ENCODE results near the gene MAML3. TPM values are rescaled to one million over a fixed set of nuclear protein-coding genes. Genes with fewer than 3 reads are reported as not detected.

The MAML3 gene
- total RNA-seq, 1 donor from 2014 or later = 8.0 TPM

DNA sequence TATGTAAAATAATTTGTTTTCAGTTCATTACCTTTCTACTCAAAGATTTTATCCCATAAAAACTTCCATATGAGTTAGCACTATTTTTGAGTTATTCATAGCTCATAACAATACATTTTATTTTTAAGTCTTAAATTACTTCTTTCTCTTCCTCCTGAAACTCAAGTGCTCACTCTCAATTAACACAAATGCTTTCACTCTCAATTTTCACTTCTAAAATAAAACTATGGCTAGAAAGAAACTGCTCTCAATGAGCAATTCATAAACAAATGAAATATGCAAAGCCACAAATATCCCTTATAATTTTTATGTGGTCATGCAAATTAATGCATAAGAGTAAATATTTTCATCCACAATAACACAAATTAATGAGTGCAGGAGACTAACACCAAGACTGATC is 38.8 kb downstream of the MAML3 start:
- DNase-seq (ENCODE audit: extremely low spot score, unreplicated experiment) = no peak
- Mint-ChIP-seq H3K27me3 (ENCODE audit: unreplicated experiment) (no peaks in the 10 kb centered on the region), H3K4me3 (ENCODE audit: unreplicated experiment) (no peak overlapping the region), H3K9me3 (ENCODE audit: unreplicated experiment) (no peaks in the 10 kb centered on the region), H3K27ac (ENCODE audit: unreplicated experiment) (no peak overlapping the region), H3K4me1 (ENCODE audit: unreplicated experiment) (peaks cover 23% of the 10 kb centered on the region), H3K36me3 (ENCODE audit: unreplicated experiment) (no peaks in the 10 kb centered on the region)
- no peak for TF ChIP-seq CTCF (IDR thresholded peaks at IDR 0.05)

DNA sequence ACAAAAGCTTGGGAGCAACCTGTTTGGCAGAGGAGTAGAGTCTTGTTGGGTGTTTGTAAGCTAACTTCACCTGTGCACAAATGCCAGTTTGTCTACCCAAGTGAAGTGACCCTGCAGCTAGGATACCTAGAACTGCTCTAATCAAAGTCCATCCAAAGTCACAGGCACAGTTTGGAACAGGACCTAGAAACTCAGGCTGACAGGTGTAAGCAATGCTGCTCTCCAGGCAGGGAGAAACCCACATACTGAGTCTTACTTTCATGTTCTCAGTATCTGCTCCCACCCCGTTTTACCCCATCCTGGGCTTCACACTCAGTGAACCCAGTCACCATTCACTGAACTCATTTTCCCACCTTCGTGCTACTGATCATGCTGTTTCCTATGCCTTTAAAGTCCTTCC is 40.3 kb downstream of the MAML3 start:
- no peaks in the 10 kb centered on the region for H3K9me3 Mint-ChIP-seq (ENCODE audit: unreplicated experiment)
- TF ChIP-seq CTCF (IDR thresholded peaks at IDR 0.05) = no peak

GRCh38 chr4:140112576-140112975 is 41.4 kb downstream of the MAML3 start:
- H3K27ac Mint-ChIP-seq (ENCODE audit: unreplicated experiment) = no peak overlapping the region
- H3K9me3 Mint-ChIP-seq (ENCODE audit: unreplicated experiment) = no peaks in the 10 kb centered on the region
- H3K27me3 Mint-ChIP-seq (ENCODE audit: unreplicated experiment) = no peaks in the 10 kb centered on the region
- no peak for TF ChIP-seq CTCF (IDR thresholded peaks at IDR 0.05)
- H3K36me3 Mint-ChIP-seq (ENCODE audit: unreplicated experiment) = no peaks in the 10 kb centered on the region
- no peak for DNase-seq (ENCODE audit: extremely low spot score, unreplicated experiment)
- peaks cover 25% of the 10 kb centered on the region for H3K4me1 Mint-ChIP-seq (ENCODE audit: unreplicated experiment)
- no peak overlapping the region for H3K4me3 Mint-ChIP-seq (ENCODE audit: unreplicated experiment)

More for the DNA sequence above, 40.3 kb downstream of the MAML3 start:
- Mint-ChIP-seq H3K4me3 (ENCODE audit: unreplicated experiment) (no peak overlapping the region), H3K27me3 (ENCODE audit: unreplicated experiment) (no peaks in the 10 kb centered on the region), H3K27ac (ENCODE audit: unreplicated experiment) (no peak overlapping the region), H3K4me1 (ENCODE audit: unreplicated experiment) (peaks cover 25% of the 10 kb centered on the region), H3K36me3 (ENCODE audit: unreplicated experiment) (no peaks in the 10 kb centered on the region)
- DNase-seq (ENCODE audit: extremely low spot score, unreplicated experiment) = no peak

- no peak overlapping the region for H3K4me3 Mint-ChIP-seq (ENCODE audit: unreplicated experiment)
- TF ChIP-seq CTCF (IDR thresholded peaks at IDR 0.05) = no peak
- no peaks in the 10 kb centered on the region for H3K36me3 Mint-ChIP-seq (ENCODE audit: unreplicated experiment)
- DNase-seq (ENCODE audit: extremely low spot score, unreplicated experiment) = no peak
- no peaks in the 10 kb centered on the region for H3K9me3 Mint-ChIP-seq (ENCODE audit: unreplicated experiment)
- H3K27ac Mint-ChIP-seq (ENCODE audit: unreplicated experiment) = no peak overlapping the region
- H3K4me1 Mint-ChIP-seq (ENCODE audit: unreplicated experiment) = peaks cover 16% of the 10 kb centered on the region
- H3K27me3 Mint-ChIP-seq (ENCODE audit: unreplicated experiment) = no peaks in the 10 kb centered on the region
Observed at GRCh38 chr4:140111256-140111655, 42.7 kb downstream of the MAML3 start.

DNA sequence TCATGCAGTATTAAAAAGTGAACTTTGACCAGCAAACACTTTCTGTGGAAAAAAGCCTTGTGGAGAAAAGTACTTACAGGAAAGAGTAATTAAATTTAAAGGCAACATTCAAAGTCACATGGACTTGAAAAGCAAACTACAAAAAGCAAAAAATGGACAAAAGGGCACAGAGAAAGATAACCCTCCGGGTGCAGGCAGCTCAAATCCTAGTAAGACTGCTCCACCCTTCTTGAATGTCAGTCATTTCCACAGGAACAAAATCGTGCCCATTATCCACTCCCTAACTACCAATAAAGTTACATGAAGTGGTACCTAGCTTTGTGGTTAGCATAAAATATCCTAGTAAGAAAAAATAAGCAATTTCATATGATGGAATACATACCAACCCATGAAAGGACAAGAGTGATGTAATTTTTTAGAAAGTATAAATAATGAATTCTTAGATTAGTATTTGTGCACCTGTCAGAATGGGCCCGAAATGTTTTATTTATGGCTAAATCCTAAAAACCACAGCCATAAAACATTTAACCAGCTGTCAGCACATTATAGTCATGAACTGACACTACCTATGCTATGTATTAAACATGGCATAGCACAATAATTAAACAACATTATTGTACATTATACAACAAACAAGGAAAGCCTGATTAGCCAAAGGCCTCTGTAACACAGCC is 43.3 kb downstream of the MAML3 start:
- no peak for DNase-seq (ENCODE audit: extremely low spot score, unreplicated experiment)
- Mint-ChIP-seq H3K9me3 (ENCODE audit: unreplicated experiment) (no peaks in the 10 kb centered on the region), H3K27ac (ENCODE audit: unreplicated experiment) (no peak overlapping the region), H3K4me3 (ENCODE audit: unreplicated experiment) (no peak overlapping the region), H3K27me3 (ENCODE audit: unreplicated experiment) (no peaks in the 10 kb centered on the region), H3K36me3 (ENCODE audit: unreplicated experiment) (no peaks in the 10 kb centered on the region), H3K4me1 (ENCODE audit: unreplicated experiment) (peaks cover 13% of the 10 kb centered on the region)
- no peak for TF ChIP-seq CTCF (IDR thresholded peaks at IDR 0.05)
